Neutrophil (primary cell): ENCODE measurements around the gene RAB10.

Source experiments
- H3K27ac ChIP-seq: fragments of 200-600 bp; sonication (generic); 2 replicates; pipeline ENCODE4 v1.5.1; 2016; ENCODE audit warnings: mild to moderate bottlenecking, moderate library complexity
- H3K27me3 ChIP-seq: fragments of 200-600 bp; sonication (generic); 2 replicates; pipeline ENCODE4 v1.6.0; 2016; ENCODE audit warnings: mild to moderate bottlenecking
- H3K36me3 ChIP-seq: fragments of 200-600 bp; sonication (generic); 2 replicates; pipeline ENCODE4 v1.5.1; 2017
- H3K4me1 ChIP-seq, 2 experiments: fragments of 200-600 bp in 1 of 2; sonication (generic) in 1 of 2; 1 replicate in 1 of 2; 2 replicates in 1 of 2; pipeline versions ENCODE4 v1.5.1 to v1.6.1; 2013 to 2016; ENCODE audit warnings: low read depth in 1 of 2, low read length in 1 of 2, mild to moderate bottlenecking in 1 of 2, moderate library complexity in 1 of 2; ENCODE audit not compliant: control insufficient read depth in 1 of 2, insufficient read depth in 1 of 2
- H3K4me3 ChIP-seq, 2 experiments: fragments of 200-600 bp in 1 of 2; sonication (generic) in 1 of 2; 1 replicate in 1 of 2; 2 replicates in 1 of 2; pipeline ENCODE4 v1.5.1; 2013 to 2016; ENCODE audit warnings: low read depth in 1 of 2, low read length in 1 of 2, mild to moderate bottlenecking in 1 of 2, moderate library complexity in 1 of 2
- H3K9me3 ChIP-seq: fragments of 200-600 bp; sonication (generic); 2 replicates; pipeline ENCODE4 v1.5.1; 2016
- CTCF ChIP-seq: fragments of 200-600 bp; sonication (generic); IDR thresholded peaks from 2 replicates; pipeline ENCODE4 v1.5.1; 2016; ENCODE audit warnings: antibody characterized with exemption

RAB10 gene

GRCh38 chr2:26074676-26075075, 40.8 kb downstream of the RAB10 start:
- no peak for TF ChIP-seq CTCF
- Histone ChIP-seq H3K9me3 (no peaks in the 10 kb centered on the region), H3K4me1 (peaks cover 72 to 92% of the 10 kb centered on the region in 2 experiments), H3K27ac (peak overlapping the region; percentile 33), H3K4me3 (no peak overlapping the region), H3K27me3 (no peaks in the 10 kb centered on the region), H3K36me3 (no peaks in the 10 kb centered on the region)

GRCh38 chr2:26075173-26075572, 41.3 kb downstream of the RAB10 start:
- no peak for TF ChIP-seq CTCF
- Histone ChIP-seq H3K4me3 (no peak overlapping the region), H3K36me3 (no peaks in the 10 kb centered on the region), H3K27ac (peak overlapping the region; percentile 33), H3K9me3 (no peaks in the 10 kb centered on the region), H3K4me1 (peaks cover 72 to 92% of the 10 kb centered on the region in 2 experiments), H3K27me3 (no peaks in the 10 kb centered on the region)

DNA sequence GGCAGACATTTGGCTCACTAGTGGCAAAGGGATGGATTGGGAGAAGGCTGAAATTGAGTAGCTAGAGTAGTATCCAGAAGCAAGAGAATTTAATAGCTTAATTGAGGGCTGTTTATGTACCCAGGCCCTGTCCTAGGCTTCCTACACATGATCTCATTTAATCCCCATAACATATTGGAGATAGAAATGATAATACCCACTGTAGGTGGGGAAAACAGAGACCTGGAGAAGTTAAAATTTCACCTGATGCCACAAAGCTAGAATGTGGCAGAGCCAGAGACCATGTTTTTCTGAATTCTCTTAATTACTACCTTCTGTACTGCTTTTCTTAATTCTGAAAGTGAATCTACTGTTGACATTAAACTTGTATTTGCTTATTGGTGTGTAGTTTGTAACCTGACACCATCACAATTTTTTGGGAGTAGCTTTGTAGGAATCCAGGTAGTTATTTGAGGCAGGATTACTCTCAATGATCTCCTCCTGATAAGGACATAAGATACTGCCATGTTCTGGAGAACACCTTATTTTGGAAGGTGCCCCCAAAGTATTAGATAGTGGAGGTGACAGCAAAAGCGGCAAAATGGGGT, 42.2 kb downstream of the RAB10 start:
- H3K27ac ChIP-seq, result peak overlapping the region; percentile 33
- TF ChIP-seq CTCF, result no peak
- peaks cover 72 to 92% of the 10 kb centered on the region in 2 experiments for H3K4me1 ChIP-seq
- H3K4me3 ChIP-seq, result no peak overlapping the region
- no peaks in the 10 kb centered on the region for H3K36me3 ChIP-seq
- H3K9me3 ChIP-seq, result no peaks in the 10 kb centered on the region
- H3K27me3 ChIP-seq, result no peaks in the 10 kb centered on the region

DNA sequence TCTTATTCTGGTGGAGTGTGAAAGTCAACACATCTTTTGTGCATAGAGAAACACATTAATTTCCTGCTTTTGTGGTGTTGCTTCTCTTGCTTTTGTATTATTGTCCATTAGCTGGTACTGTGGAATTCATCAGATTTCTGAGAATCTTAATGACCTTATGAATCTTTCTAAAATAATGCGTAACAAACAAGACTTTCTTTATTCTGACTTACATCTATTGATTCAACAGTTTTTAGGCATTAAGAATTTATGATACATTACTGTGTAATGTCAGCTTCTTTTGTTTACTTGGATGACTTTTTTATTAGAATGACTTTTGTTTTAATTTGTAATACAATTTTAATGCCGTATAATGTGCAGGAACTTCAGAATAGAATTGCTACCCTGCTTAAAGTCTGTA, 43.4 kb downstream of the RAB10 start:
- Histone ChIP-seq H3K9me3 (no peaks in the 10 kb centered on the region), H3K4me3 (no peak overlapping the region), H3K4me1 (peaks cover 78 to 93% of the 10 kb centered on the region in 2 experiments), H3K36me3 (no peaks in the 10 kb centered on the region), H3K27me3 (no peaks in the 10 kb centered on the region), H3K27ac (peak overlapping the region; percentile 79)
- no peak for TF ChIP-seq CTCF

DNA sequence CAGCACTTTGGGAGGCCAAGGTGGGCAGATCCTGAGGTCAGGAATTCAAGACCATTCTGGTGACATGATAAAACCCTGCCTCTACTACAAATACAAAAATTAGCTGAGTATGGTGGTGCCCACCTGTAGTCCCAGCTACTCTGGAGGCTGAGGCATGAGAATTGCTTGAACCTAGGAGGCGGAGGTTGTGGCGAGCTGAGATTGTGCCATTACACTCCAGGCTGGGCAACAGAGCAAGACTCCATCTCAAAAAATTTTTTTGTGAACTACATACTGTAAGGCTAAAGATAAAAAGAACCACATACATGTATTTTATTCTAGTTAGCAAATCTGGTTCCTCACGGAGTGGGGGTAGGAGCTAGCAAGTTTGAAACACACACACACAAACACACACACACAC, 45.1 kb downstream of the RAB10 start:
- no peaks in the 10 kb centered on the region for H3K36me3 ChIP-seq
- peak overlapping the region; percentile 79 for H3K27ac ChIP-seq
- no peaks in the 10 kb centered on the region for H3K9me3 ChIP-seq
- peaks cover 85 to 93% of the 10 kb centered on the region in 2 experiments for H3K4me1 ChIP-seq
- no peak overlapping the region for H3K4me3 ChIP-seq
- H3K27me3 ChIP-seq, result no peaks in the 10 kb centered on the region
- TF ChIP-seq CTCF, result no peak
